Cardiac muscle cell (in vitro differentiated cells and primary cell): ENCODE data around the gene ZFYVE21. TPM values are rescaled to one million over a fixed set of nuclear protein-coding genes. Genes with fewer than 3 reads are reported as not detected.

Source experiments
- DNase-seq, 2 donors: peaks; one replicate each; pipeline versions ENCODE4 v3.0.0 to v3.0.0-alpha.2; 2010 to 2017; ENCODE audit warnings: low read depth in 1 of 2, low spot score in 1 of 2
- H3K27ac ChIP-seq: fragments of 200-600 bp; sonication (generic); 2 replicates; pipeline ENCODE4 v1.5.1; 2016
- H3K27me3 ChIP-seq: fragments of 200-600 bp; sonication (generic); 2 replicates; pipeline ENCODE4 v1.6.0; 2016; ENCODE audit warnings: control low read depth
- H3K36me3 ChIP-seq: fragments of 200-600 bp; sonication (generic); 2 replicates; pipeline ENCODE4 v1.5.1; 2016; ENCODE audit warnings: control low read depth
- H3K4me1 ChIP-seq: fragments of 200-600 bp; sonication (generic); 2 replicates; pipeline ENCODE4 v1.8.1; 2017; ENCODE audit warnings: low read depth, mild to moderate bottlenecking, mixed run types
- H3K4me3 ChIP-seq: fragments of 200-600 bp; sonication (generic); 2 replicates; pipeline ENCODE4 v1.5.1; 2016; ENCODE audit warnings: mild to moderate bottlenecking
- H3K9me3 ChIP-seq: fragments of 200-600 bp; sonication (generic); 2 replicates; pipeline ENCODE4 v1.5.1; 2017; ENCODE audit warnings: low read depth, mild to moderate bottlenecking, control low read depth
- polyA plus RNA-seq: library from polyadenylated mRNA; unstranded; fragments of >200 nt; fragmentation: Nextera tagmentation; extraction: Ambion mirVana; gene quantifications from 2 replicates; pipeline ENCODE4 v1.2.1, GENCODE V29; 2016
- total RNA-seq: library from RNA; depleted of rRNA; stranded (reverse); fragments of >200 nt; gene quantifications from 2 replicates; pipeline ENCODE4 v1.2.3, GENCODE V29; 2016
- TF ChIP-seq, protein P1 (sequence below): IDR thresholded peaks from 2 replicates; pipeline ENCODE4 v1.5.1; 2012; ENCODE audit warnings: low read depth, mild to moderate bottlenecking, low read length

Gene ZFYVE21
- total and polyA plus RNA-seq, 2 experiments from 2014 or later, result 120 to 135 TPM

DNA sequence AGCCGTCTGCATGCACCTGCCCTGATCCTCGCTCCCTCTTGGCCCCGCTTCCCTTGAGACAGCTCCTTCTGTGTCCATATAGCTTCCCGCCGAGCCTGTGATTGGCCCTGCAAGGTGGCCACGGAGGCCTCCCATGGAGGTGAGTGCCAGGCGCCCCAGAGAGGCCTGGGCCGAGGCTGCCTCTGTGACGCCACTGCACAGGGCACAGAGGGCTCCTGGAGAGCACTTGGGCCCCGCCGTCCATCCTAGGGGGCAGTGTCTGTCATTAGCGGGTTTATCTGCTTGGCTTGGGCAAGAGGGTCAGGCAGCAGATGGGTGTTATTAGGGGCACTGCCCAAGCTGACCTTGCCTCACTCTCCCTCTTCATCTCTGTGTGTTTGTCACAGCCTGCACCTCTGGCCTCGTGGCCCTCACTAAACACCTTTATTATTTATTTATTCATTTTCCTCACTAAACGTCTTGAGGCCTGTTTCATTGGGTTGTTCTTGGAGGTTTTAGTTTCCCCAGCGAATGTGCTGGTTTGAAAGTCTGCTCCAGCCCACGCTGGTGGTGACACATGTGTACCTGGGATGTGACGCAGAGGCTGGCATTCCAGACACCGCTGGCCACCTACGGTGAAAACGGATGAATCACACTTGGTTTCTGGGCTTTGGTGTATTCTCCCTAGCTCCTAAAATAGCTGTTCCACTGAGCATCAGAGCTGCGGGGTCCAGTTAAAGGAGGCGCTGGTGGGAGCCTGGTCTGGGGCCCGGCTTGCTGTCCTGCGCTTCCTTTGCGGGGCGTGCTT lies 5.9 kb downstream of the ZFYVE21 start:
- Histone ChIP-seq H3K4me1 (peaks cover 36% of the 10 kb centered on the region), H3K9me3 (no peaks in the 10 kb centered on the region), H3K4me3 (no peak overlapping the region), H3K36me3 (no peaks in the 10 kb centered on the region), H3K27me3 (no peaks in the 10 kb centered on the region), H3K27ac (no peak overlapping the region)
- no peak for DNase-seq
- TF ChIP-seq, protein P1, sequence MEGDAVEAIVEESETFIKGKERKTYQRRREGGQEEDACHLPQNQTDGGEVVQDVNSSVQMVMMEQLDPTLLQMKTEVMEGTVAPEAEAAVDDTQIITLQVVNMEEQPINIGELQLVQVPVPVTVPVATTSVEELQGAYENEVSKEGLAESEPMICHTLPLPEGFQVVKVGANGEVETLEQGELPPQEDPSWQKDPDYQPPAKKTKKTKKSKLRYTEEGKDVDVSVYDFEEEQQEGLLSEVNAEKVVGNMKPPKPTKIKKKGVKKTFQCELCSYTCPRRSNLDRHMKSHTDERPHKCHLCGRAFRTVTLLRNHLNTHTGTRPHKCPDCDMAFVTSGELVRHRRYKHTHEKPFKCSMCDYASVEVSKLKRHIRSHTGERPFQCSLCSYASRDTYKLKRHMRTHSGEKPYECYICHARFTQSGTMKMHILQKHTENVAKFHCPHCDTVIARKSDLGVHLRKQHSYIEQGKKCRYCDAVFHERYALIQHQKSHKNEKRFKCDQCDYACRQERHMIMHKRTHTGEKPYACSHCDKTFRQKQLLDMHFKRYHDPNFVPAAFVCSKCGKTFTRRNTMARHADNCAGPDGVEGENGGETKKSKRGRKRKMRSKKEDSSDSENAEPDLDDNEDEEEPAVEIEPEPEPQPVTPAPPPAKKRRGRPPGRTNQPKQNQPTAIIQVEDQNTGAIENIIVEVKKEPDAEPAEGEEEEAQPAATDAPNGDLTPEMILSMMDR, result no peak

DNA sequence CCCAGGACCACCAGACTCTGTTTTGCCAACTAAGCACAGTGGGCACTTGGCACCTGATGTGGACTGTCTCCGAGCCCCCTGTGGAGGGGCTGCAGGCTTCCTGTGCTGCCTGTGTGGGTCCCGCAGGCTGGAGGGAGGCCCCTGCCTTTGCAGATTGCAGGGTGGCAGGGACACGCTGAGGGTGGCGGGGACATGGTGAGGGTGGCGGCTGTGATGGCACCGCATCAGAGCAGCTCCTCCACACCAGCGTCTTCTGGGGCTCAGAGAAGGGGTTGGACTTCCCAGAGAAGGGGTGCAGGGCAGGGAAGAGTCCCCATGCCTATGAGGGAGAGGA lies 8.1 kb downstream of the ZFYVE21 start:
- Histone ChIP-seq H3K36me3 (no peaks in the 10 kb centered on the region), H3K27me3 (no peaks in the 10 kb centered on the region), H3K9me3 (no peaks in the 10 kb centered on the region), H3K4me3 (no peak overlapping the region), H3K27ac (peak overlapping the region; percentile 63), H3K4me1 (peaks cover 30% of the 10 kb centered on the region)
- TF ChIP-seq, protein P1, result no peak
- DNase-seq, result no peak

DNA sequence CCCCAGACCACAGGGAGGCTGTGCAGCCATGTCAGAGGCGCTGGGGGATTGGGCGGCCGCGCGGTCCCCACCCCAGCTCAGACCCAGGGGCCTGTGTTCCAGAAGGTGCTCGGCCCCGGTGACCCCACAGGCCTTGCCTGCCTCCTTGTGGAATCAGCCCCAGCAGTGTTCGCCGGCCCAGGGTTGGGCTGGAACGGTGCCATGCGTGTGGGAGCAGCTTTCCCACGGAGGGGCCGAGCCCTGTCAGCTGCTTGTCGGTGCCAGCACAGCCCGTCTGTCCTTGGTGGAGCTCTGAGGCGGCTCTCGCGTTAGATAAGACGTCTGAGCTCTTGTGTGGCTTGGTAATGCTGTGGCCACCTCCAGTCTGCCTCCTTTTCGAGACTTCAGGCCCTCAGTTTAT lies 8.5 kb downstream of the ZFYVE21 start:
- peak; percentile 77 to 83 for DNase-seq
- Histone ChIP-seq H3K27ac (peak overlapping the region; percentile 63), H3K27me3 (no peaks in the 10 kb centered on the region), H3K36me3 (peaks cover 4% of the 10 kb centered on the region), H3K4me3 (no peak overlapping the region), H3K4me1 (peaks cover 30% of the 10 kb centered on the region), H3K9me3 (no peaks in the 10 kb centered on the region)
- TF ChIP-seq, protein P1, result no peak

DNA sequence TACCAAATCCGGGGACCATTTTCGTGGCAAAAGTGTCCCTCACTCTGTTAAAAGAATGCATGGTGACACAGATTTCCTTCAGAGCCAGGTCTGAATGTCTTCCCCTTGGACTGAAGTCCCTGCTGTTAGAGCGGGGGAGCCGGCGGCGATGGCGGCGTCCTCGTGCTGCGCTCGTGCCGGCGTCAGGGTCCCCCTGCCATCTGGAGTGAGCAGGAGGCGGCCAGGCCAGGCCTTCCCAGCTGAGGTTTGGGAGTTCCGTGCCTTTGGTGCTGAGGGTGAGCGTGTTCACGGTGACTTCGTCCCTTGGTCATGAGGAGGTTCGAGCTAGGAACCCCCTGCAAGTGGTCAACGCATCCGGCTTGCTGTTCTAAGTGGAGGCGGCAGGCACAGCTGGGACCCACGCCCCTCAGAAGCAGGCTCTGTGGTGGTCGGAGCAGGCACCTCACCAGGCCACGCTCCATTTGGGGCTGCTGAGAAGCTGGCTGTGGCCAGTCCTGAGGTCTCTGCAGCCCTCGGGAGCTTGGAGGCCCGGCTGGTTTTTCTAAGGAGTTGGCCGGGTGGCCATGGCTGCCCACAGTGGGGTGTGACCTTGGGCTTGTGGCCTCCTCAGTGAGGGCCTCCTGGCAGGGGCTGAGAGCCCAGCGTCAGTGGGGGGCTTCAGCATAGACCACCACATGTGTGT lies 9.5 kb downstream of the ZFYVE21 start:
- Histone ChIP-seq H3K27me3 (no peaks in the 10 kb centered on the region), H3K27ac (no peak overlapping the region), H3K9me3 (no peaks in the 10 kb centered on the region), H3K36me3 (peaks cover 6% of the 10 kb centered on the region), H3K4me3 (no peak overlapping the region), H3K4me1 (peaks cover 22% of the 10 kb centered on the region)
- TF ChIP-seq, protein P1, result no peak
- DNase-seq, result no peak

DNA sequence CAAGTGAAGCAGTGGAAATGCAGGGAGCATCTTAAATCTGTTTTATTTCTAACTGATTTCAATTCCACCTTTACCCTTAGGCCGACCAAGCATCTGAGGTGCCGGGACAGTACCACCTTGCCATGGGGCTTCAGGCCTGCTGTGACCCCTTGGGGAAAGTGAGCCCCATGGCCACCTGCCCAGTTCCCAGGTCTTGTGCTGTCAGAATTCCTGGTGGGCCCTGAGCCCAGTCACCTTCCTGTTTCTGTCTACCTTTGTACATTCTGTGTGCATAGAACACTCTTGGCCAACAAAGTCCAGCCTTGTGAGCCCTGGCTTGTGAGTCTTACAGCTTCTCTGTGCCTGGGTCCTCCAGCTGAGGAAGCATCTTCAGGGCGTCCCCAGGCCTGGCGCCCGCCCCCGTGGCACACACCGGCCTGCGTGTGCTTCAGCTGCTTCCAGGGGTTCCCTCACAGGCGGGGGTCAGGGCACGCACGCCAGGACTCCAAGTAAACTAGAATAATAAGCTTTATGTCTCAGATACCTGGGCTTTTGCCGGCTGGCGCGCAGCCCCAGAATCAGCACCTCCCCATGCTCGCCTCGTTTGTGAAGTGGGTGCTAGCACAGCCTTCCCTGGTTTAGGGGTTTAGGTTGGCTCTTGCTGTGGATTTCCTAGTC lies 10.3 kb downstream of the ZFYVE21 start:
- H3K4me3 ChIP-seq, result no peak overlapping the region
- DNase-seq, result no peak
- no peaks in the 10 kb centered on the region for H3K9me3 ChIP-seq
- H3K4me1 ChIP-seq, result peaks cover 19% of the 10 kb centered on the region
- H3K36me3 ChIP-seq, result peaks cover 6% of the 10 kb centered on the region
- TF ChIP-seq, protein P1, result no peak
- H3K27ac ChIP-seq, result no peak overlapping the region
- H3K27me3 ChIP-seq, result no peaks in the 10 kb centered on the region
